GM03348 (cell line): ENCODE data around the gene GRB10.

Source experiments
- DNase-seq: peaks from one replicate; pipeline ENCODE4 v3.0.0; 2012; ENCODE audit warnings: low spot score

The GRB10 gene

DNA sequence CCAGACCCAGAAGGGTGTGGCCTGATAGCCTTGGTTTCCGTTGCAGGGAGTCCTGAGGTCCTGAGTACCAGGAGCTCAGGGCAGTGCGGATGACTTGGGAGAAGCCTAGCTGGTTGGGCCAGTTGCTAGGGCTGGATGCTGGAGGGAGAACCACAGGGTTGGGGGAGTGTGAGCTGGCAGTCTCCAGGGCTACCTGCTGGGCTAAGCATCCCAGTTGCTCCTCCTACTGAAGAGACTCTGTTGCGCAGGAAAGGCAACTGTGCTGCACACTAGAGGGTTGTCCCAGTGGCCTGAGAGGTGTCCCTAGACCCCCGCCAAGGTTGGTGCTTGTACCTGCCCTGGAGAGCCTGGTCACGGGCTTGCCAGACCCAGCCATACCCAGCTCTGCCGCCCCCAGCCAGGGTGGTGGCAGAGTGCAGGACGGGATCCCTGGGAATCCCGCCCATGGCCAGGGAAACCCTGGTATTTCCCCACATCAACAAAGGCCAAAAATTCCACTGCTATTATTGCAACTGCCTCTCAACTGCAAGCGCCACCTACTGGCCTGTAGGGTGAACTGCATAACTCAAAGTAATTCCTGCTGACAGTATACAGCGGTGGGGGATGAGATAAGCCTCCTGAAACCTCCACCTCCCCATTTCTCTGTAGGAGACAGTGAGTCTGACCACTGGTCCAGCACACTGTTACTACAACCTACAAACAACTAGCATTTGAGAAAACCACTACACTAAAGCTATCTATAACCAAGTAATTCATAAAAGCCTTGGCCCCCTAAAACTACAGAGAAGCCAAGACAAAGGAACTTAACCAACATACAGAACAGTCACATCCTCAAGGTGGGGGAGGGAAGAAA, 149.9 kb downstream of the GRB10 start:
- peak; percentile 62 for DNase-seq

DNA sequence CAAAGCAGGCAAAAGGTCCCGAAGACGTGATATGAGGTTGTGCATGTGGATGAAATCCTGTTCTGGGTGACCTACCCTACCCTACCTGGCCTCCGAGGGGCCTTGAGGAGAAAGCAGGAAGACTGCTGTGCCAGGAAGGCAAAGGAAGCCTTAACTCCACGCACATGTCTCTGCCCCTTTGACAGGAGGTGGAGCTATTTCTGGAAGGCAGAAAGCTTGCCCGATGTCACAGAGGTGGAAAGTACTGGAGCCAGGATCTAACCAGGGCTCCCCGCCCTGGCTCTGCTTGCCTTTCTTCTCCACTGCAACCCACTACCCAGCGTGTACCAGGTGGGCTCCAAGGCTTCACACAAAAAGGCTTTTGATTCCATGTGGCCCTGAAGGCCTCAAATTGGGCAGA, 151.1 kb downstream of the GRB10 start:
- DNase-seq, result no peak

DNA sequence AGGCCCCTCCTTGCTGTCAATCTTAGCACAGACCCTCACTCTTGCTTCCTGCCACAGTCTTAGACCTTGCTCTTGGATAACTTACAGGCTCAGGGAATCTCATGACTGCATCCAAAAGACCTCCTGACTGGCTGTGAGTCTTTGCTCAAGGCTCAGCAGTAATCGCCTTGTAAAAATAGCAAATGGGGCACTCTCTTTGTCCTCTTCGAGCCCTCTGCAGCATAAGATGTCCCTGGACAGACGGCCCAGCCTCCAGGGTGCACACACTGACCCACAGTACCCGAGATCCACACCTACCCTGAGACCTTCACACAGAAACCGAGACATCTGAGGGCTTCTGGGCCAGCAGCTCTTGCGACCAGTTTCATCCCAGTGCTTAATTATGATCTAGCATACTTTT, 151.6 kb downstream of the GRB10 start:
- no peak for DNase-seq

DNA sequence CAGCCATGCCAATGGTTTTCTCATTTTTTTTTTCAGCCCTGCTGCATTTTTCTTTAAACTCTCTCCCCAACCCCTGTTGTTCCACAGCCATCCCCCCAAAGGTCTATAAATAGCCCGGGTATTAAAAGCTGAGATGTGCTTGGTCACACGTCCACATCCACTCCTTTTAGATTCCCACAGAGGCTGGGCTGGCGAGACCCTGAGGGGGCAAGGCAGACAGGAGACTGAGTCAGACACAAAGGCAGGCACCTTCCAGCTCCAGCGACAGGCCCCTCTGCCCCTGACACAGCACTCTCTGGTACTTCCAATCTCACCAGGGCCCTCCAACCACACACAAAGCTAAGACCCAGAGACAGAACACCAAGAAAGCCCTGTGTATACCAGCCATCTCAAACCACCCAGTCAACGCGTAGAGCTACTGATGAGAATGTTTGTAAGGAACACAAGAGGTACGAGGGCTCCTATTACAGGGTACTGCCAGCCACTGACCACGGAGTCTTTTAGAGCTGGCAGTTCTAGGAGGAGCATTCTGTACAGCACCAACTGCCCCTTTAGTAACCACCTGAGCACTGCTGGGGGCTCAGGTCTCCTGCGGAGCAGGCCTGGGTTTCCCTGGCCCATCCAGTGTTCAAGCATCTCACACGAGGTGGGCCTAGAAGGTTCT, 153.3 kb downstream of the GRB10 start:
- DNase-seq, result no peak

DNA sequence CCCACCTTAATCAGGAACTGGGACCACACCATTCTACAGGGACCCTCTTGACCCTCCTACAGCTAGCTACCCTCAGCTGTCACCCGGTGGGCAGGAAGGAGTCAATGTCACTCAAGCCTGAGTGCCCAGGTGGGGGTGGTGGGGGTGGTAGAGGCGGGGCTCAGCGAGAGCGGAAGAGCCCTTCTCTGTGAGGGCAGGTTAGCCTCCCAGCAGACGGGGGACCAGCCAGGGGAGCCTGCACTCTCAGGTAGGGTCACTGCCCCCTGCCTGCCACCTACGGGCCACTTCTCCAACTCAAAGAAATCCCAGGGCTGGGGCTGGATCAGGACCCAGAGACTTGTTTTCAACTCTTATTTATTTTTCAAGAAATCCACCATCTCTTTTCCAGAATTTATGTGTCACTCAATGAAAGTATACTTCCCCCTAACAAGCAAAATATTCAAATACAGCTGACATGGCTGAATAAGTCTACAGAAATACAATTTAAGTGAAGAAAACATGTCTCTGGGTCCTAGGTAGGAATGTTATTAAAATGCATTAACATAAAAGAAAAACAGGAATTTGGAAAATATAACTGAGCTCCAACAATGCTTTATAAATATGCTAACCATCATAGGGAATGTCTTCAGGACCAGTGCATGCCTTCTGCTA, 154.1 kb downstream of the GRB10 start:
- no peak for DNase-seq

DNA sequence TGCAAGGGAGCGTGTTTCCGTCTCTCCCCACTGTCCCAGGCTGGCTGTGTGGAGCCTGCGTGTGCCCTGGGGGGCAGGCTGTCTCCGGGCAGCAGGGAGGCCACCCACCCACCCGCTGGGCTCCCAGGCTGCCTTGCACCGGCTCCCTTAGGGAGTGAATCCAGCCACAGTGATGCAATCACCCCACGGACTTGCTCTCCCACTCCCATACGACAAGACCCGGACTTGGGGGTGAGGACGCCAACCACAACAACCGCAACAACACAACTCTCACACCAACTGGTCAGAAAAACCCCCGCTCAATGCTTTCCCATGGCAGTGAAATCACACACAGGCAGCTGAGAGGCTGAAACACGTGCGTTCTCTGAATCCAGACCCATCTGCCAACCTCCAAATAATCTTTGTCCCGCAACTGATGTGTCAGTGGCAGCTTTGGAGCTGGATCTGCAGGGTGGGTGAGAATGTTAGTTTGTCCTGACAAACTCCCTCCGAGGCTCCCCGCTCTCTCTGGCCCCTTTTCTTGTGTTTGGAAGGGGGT, 154.8 kb downstream of the GRB10 start:
- no peak for DNase-seq

DNA sequence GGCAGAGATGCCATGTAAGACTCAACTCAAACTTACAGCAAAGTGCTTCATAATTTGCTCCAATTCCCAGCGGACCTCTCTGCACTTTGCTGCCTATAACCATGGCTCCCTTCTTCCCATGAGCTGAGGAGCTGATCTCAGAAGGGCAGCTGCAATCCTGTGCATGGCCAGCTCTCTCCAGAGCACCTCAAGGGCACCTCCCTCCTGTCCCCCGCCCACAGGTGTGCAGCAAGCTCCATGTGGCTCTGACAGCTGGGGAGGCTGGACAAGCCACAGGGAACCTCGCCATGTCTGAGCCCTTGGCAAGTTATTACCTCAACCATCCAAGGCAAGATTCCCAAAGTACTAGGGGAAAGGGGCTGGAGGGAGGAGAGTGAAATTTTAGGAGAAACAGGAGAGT, 156.4 kb downstream of the GRB10 start:
- no peak for DNase-seq

DNA sequence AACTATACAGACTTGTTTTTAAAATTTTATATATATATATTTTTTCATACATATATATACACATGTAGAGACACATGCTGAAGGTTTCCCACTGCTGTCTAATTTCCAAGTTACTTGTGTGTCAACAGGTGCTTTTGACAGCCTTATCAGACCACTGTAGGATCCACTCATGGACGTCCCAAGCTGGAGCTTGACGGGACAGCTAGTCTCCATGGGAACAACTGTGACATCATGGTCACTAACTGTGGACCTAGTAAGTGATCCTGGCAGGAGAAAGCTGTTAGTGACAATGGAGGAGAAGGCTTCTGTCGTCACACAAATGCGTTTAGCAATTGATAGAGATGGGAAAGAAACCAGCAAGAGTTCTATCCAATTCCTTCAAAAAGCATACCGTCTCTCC, 157.3 kb downstream of the GRB10 start:
- DNase-seq, result no peak

DNA sequence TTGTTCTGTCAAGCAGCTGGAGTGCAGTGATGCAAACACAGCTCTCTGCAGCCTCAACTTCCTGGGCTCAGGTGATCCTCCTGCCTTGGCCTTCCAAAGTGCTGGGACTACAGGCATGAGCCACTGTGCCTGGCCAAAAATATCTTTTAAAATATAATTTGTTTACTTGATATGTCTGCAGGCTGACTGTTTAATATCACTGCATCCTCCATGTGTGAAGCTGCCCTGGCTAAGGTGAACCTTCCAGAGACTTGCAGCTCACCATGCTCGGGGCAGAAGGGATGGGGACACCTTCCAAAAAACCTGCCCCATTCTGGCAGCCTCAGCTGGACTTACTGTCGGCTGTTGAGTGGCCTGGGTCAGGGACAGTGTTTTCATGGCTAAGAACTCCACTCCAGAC, 159.9 kb downstream of the GRB10 start:
- DNase-seq, result no peak

DNA sequence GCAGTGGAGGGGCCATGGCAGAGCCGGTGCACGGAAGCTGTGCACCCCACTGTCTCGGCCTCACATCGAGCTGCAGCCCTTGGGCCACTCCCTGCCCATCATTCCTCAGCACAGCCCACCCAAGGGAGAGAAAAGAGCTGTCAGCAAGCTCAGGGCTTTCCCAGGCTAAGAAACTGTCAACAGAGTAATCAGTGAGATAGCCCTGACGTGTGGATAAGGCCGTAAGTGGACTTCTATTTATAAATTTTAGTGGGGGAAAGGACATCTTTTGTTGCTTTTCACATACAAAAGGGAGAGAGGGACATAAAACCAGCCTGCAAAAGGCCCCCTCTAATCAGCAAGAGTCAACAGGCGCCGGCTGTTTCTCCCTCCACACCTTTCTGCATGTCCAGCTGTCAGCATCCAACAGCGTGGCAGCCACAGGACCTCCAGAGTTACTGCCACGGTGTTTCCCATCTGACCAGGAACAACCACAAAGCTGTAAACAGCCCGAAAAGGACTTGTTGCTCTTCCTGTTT, 160.7 kb downstream of the GRB10 start:
- no peak for DNase-seq

DNA sequence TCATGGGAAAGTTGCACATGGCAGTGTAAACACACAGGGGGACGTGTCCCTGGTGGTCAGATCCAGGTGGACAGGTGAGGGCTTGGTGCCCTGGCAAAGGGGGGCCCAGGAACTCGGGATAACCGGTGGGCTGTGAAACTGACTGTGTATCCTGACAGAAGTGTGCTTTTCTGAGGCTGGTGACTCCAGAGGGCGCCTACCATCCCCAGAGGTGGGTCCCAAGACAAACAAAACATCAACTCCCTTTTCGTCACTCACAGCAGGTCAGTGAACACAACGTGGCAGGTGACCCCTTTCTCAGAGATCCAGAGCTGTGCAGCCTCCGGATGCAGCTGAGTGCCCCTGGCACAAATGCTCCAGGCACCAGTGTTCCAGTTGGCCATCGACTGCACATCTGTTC, 161.5 kb downstream of the GRB10 start:
- no peak for DNase-seq

DNA sequence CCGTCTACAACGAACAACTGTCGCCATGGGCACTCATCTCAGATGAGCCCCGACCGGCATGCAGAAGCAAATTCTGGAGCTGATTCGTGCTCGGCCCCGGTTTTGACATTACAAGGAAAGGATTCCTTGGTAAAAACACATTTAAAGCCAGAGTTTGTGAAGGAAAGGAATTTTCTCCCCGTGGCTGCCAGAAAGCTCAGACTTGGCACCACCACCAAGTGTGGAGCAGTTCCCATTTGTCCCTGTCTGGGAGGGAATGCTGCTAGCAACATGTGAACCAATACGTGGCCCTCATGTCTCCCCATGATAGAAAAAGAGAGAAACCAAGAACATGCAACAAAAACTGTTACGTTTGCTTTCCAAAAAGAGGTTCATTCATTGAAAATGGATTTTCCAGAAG, 162.3 kb downstream of the GRB10 start:
- no peak for DNase-seq

DNA sequence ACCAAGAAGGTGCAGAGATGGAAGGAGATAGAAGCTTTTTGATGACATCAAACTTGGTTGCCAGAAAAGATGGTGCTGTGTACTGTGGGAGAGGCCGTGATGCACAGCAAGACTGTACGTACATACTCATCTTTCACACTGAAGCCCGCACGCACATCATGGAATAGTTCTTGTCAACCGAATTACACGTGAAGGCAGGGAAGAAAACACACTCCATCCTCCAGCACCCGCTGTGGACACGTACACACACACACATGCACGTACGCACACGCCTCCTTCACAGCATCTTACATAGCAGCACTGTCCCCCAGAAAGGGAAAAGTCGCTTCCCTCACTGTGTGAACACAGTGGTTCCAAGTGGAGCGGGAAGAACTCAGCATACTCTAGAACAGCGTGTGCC, 163.0 kb downstream of the GRB10 start:
- DNase-seq, result no peak

DNA sequence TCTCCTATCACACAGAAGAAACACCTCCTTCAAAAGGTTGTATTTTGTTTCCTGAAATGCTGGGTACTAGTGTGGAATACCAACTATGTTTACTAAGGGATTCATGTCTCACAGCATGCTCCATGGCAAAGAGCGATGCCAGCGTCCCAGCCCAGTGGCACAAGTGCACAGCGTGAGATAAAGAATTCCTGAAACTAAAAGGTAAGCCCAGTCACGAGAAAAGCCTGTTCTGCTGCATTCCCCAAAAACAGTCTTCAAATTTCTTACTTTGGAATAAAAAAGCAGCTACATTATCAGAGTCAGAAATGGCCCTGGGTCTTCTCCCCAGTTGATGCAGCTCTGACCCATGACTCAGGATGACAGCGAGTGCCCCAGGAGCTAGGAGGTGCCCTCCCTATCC, 164.4 kb downstream of the GRB10 start:
- DNase-seq, result no peak

DNA sequence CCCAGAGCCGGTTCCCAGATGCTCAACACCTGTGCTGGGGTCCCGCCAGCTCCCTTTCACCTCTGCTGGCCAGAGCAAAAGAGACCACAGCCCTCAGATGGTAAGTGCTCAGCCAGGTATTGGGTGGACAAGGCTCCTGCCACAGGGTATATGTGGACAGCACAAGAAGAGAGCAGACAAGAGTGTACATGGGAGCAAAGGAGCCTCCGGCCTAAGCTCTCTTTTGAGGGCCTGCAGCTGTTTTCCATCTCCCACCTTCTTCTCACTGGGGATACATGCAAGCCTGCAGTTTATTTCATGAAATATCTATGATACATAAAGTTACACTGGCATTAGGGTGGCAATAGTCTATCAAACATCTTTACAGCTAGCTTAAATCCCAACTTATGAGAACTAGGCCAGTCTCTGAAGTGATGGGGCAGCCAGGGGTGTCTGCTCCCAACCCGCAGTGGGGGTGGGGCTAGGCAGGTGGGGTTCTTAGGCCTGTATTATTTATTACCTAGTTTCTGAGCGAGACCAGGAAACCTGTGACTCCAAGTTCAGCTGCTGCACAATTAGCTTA, 167.1 kb downstream of the GRB10 start:
- no peak for DNase-seq

DNA sequence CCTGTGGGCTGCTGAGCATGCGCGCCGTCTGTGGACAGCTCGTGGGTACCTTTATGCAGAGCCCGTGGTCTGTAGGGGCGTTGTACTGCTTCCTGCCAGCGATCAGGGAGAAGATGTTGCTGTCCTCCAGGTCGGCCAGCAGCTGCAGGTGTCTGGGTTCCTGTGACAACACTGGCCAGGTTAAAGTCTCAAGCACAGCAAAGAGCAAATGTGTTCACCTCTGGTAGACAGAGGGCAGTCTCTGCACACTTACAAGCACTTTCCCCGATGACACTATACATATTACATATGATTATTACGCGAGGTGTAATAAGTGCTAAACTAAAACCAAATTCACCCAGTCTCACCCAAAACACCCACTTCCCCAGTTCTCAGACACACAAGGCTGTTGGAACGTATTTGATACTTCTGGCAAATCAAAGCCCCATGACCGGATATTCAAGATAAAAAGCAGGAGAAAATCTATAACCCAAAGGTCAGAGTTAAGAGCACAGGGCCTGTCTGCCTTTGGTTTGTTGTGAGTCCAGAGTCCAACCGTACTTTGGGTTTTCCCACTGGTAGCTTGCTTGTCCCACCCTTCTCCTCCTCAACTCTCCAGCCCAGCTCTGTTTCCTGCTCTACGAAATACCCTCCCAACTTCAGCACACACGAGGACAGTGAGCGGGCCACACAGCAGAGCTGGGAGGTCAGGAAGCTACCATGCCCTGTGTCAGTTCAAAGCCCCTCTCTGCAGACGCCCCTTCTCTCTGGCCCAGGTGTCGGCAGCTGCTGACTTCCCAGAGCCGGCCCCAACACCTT, 167.8 kb downstream of the GRB10 start:
- DNase-seq, result no peak

DNA sequence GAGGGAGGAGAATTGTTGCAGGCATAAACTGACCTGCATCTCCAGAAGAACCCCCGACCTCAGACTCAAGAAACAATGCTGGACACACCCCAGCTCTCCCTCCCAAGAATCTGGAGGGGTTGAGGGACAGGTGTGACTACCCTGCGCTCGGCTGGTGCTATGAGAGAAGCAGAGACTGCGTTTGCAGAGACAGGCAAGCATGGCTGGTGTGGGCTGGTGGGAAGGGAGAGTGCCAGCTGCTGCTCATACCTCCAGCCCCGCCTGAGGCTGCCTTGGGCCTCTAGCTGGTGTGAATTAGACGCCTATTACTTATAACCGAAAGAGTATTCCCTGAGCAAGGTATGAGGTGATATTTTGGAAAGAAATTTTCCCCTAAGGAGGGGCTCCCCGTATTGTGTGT, 169.2 kb downstream of the GRB10 start:
- DNase-seq, result no peak

DNA sequence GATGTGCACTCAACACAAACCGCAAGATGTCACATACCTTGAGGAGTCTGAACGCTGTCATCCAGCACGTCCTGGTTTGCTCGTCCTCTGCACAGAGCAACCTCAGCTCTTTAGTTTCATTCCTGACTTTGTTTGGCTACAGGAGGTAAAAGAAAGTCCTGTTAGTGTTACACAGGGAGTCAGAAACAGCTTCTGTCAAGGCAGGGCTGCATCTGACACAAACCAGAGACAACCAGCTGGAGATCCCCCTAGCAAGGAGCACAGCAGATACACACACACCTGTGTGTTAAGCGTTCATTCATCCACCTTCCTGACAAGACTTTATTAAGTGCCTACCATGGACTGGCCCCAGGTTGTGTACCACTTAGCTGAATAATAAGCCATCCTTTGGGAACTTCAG, 170.0 kb downstream of the GRB10 start:
- no peak for DNase-seq

DNA sequence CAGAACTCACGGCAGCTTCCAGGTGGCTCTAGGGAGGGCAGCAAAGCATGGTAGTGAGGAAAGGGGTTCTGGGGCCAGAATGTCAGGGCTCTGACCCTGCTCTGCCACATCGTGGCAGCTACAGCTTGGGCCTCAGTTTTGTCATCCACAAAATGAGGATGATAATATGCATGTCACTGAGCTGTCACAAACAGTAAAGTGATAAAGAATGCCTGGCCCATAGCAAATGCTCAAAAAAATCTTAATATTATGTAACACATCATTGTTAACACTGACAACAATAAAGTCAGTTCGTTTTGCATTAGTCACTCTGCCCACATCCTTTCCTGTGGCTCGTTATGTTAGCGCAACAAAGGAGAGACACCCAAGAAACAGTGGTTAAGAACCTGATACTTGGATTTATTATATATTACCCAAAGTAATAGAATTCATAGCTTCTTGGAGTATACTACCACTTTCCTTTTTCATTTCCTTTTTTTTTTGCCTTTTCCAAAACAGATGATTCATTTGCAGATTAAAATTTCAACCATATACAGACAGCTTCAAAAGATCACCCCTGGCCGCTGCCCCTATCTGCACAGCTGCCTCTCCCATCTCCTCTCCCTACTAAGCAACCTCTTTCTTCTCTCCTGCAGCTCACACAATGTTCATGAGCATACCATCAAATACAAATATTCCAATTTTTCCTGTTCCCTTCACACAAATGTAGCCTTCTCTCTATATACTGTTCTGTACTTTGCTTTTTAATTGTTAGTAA, 172.0 kb downstream of the GRB10 start:
- DNase-seq, result peak; percentile 79

DNA sequence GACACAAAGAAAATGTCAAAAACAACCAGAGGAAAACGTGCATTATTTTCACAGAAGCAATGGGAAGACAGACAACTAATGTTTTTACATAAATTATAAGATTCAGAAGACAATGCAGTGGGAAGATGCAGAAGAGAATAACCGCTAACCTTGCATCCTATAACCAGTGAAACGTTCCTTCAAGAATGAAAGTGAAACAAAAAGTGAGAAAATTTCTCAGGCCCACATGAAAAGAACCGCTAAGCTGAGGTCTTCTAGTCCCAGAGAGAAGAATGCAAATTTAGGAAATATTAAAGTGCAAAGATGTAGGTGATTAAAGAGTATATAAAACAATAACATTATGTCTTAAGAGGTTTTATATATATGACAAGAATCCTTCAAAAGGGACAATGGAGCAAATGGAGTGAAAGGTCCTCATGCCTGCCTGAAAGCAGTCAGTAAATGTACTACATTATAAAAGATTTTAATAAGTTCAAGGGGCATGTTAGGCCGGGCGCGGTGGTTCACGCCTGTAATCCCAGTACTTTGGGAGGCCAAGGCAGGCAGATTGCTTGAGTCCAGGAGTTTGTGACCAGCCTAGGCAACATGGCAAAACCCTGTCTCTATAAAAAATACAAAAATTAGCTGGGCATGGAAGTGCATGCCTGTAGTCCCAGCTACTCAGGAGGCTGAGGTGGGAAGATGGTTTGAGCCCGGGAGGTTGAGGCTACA, 174.3 kb downstream of the GRB10 start:
- DNase-seq, result no peak
